NCI-H146 treated with DMSO at 0.1 percent for 48 hours (cell line): ENCODE results near the gene KLC4.
"Not testable (repeated sequence)": the region's sequence is repeated elsewhere in the genome, so short reads cannot be mapped to it uniquely, and the experiment has no call there.

Experiments
- DNase-seq: peaks from one replicate; lab custom pipeline; 2025; ENCODE audit not compliant: unreplicated experiment; lab: John Stamatoyannopoulos, UW

Gene KLC4

DNA sequence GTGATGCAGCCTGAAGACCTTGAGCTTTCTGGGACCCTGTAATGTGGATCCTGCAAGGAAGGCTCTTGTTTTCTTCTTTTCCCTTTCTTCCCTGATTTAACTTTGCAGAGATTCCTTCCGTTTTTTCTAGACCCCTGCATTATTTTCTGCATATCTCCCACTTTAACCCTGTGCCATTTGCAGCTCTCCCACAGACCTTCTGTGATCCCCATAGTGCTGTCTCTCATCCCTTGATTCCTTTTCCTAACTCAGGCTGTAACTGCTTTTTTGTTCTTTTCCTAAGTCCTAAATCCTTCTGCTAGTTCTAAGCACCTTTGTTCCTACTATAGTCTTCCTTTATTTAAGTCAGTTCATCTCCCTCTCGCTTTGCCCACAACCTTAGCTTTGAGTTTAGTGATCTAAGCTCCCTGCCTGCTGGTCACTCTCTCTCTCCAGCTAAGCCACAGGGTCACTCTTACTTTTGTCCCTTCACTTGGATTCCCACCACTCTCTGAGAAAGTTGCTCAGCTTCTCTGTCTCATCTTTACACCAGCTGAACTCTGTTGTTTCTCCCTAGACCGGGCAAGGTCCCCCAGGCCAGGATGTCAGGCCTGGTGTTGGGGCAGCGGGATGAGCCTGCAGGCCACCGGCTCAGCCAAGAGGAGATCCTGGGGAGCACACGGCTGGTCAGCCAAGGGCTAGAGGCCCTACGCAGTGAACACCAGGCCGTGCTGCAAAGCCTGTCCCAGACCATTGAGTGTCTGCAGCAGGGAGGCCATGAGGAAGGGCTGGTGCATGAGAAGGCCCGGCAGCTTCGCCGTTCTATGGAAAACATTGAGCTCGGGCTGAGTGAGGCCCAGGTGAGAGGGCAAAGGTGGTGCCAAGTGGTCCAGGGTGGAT lies 1.6 kb downstream of the KLC4 start:
- no peak for DNase-seq

DNA sequence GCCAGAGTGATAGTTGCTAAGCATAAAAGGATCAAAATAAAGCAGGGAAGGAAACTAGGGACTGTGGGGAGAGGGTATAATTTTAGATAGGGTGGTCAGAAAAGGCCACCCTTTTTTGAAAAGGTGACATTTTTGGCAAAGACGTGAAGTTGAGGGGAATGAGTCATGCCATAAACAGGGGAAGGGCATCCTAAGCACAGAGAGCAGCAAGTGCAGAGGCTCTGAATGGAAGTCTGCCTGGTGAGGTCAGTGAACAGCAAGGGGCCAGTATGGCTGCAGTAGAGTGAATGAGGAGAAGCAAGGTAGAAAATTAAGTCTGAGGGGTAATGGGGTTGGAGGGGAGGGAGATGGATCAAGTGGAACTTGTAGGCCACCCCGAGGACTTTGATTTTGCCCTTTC lies 2.4 kb downstream of the KLC4 start:
- DNase-seq, result no peak

GRCh38 chr6:43062818-43063217 lies 3.4 kb downstream of the KLC4 start:
- no peak for DNase-seq

GRCh38 chr6:43070028-43070632 lies 10.7 kb downstream of the KLC4 start:
- peak; percentile 44 for DNase-seq

GRCh38 chr6:43074847-43075669 lies 15.6 kb downstream of the KLC4 start:
- DNase-seq, result no peak

- peak; percentile 87 for DNase-seq
Observed at GRCh38 chr6:43075670-43076463, 16.4 kb downstream of the KLC4 start, which contains the start of gene PTK7. Gene PTK7 (plus strand): TSS chr6:43076314. CDS start chr6:43076489, 175 bp downstream.

GRCh38 chr6:43076464-43077332 lies 17.3 kb downstream of the KLC4 start:
- DNase-seq, result peak; percentile 31

GRCh38 chr6:43077333-43077809 lies 17.9 kb downstream of the KLC4 start:
- no peak for DNase-seq

DNA sequence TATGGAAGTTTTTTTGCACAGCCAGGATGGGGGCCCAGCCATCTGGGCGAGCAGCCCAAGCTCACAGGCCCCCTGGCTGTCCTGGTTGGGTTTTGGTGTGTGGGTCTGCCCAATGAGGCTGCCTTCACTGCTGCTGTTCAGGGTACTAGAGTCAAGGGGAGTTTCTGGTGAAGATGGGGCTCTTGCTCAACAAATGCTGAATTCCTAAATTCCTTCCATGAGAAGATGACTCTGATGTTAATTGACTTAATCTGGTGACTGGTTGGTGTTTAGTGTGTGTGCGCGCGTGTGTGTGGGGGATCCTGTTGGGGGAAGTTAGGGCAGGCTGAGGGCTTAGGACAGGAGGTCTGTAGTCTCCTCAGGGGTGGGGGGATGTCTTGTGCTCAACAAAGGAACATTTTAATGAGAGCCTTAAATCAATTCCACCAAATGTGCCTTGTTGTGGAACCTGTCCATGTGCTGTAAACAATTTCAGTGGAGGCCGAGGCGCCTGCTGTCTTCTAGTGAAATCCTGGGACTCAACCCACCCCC lies 18.6 kb downstream of the KLC4 start:
- DNase-seq, result no peak

- DNase-seq, result no peak
Observed at GRCh38 chr6:43078691-43079090, 19.3 kb downstream of the KLC4 start.

DNA sequence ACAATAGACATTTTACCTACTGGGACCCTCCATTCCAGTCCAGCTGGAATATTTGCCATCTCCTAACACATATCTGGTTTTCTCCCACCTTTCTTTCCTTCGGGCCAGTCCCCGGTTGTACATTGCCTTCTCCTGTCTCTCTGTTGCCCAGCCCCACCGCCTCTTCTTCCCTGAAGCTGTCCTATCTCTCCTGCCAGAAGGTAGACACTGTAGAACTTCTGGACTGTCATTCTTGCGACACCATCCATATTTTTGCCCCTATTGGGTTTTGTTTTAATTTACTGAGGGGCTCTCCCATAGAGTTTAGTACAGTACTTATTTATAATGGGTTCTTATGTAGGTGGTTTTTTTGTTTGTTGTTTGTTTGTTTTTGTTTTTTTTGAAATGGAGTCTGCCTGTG lies 21.6 kb downstream of the KLC4 start:
- DNase-seq, result no peak

GRCh38 chr6:43081922-43082321 lies 22.5 kb downstream of the KLC4 start:
- not testable (repeated sequence) for DNase-seq

GRCh38 chr6:43082806-43083655 lies 23.6 kb downstream of the KLC4 start:
- DNase-seq, result no peak

GRCh38 chr6:43086022-43086658 lies 26.7 kb downstream of the KLC4 start:
- no peak for DNase-seq

GRCh38 chr6:43088654-43089056 lies 29.2 kb downstream of the KLC4 start:
- no peak for DNase-seq

DNA sequence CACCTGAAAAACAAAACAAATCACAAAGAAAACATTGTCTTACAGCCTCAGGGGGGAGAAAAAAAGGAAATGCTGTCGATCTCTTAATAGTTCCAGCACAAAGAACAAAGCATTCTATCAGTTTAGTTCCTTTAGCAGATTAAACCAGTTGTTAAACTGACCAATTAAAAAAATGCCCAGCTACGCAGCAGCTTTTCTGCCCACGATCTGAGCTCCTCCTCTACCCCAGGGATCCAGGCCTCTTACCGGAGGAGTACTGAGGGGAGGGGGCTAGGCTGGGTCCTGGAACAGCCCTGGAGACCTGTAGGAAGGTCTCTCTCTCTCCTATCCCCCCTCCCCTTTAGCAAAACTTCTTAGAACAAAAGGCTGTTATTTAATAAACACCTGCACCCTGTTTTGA lies 30.0 kb downstream of the KLC4 start:
- no peak for DNase-seq

DNA sequence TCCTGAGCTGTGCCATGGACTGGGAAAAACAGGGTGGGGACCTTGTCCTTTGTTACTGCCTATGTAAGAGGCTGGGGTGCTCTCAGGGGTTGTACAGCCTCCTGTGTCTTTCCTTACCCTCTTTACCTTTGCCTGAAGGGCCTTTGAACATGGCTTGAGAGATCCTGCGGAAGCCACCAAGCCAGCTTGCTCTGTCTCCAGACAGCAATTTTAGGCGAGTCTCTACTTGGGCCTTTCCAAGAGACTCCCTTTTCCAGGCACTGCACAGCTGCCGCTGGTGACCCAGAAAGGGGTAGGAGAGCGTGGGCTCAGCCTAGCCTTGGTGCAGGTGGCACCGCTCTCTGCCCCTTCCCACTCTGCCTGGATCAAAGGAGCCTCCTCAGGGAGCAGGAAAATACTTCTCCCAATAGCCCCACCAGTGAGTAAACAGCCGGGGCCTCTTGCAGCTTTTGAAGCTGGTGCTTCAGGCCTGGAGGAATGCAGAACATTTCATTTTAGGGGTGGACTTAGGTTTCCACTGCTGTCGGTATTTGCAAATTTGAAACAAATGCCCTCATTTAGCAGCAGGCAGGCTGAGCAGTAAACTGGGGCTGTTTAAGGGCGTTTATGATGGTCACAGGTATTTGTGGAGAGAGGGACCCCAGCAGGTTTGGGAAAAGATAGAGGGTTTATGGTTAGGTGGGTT lies 30.6 kb downstream of the KLC4 start:
- no peak for DNase-seq
